HG03442 (cell line): ENCODE data around the gene LRRC4C.
"Not testable (repeated sequence)": the region's sequence is repeated elsewhere in the genome, so short reads cannot be mapped to it uniquely, and the experiment has no call there.

ENCODE experiments used
- ATAC-seq: cut with Tn5 transposase; IDR thresholded peaks from one replicate; pipeline ENCODE4 v1.9.1; 2021; ENCODE audit warnings: mild to moderate bottlenecking, moderate library complexity; ENCODE audit not compliant: unreplicated experiment

Gene LRRC4C

GRCh38 chr11:40921246-40921645, 538.2 kb downstream of the LRRC4C start:
- ATAC-seq = no peak

- ATAC-seq = not testable (repeated sequence)
Observed at GRCh38 chr11:40910774-40911173, 548.7 kb downstream of the LRRC4C start.

GRCh38 chr11:40894501-40894900, 565.0 kb downstream of the LRRC4C start:
- no peak for ATAC-seq

GRCh38 chr11:40885250-40885954, 574.0 kb downstream of the LRRC4C start:
- ATAC-seq = no peak

GRCh38 chr11:40882301-40882700, 577.2 kb downstream of the LRRC4C start:
- ATAC-seq = no peak

GRCh38 chr11:40879911-40880310, 579.5 kb downstream of the LRRC4C start:
- no peak for ATAC-seq

- no peak for ATAC-seq
Observed at GRCh38 chr11:40877981-40878380, 581.5 kb downstream of the LRRC4C start.

GRCh38 chr11:40877256-40877655, 582.2 kb downstream of the LRRC4C start:
- no peak for ATAC-seq

GRCh38 chr11:40867991-40868632, 591.3 kb downstream of the LRRC4C start:
- no peak for ATAC-seq

- ATAC-seq = not testable (repeated sequence)
Observed at GRCh38 chr11:40857754-40858153, 601.7 kb downstream of the LRRC4C start.

GRCh38 chr11:40842750-40843339, 616.6 kb downstream of the LRRC4C start:
- ATAC-seq = no peak

- no peak for ATAC-seq
Observed at GRCh38 chr11:40841231-40841630, 618.2 kb downstream of the LRRC4C start.

- ATAC-seq = no peak
Observed at GRCh38 chr11:40838181-40838683, 621.2 kb downstream of the LRRC4C start.

GRCh38 chr11:40827116-40827515, 632.3 kb downstream of the LRRC4C start:
- no peak for ATAC-seq

- ATAC-seq = no peak
Observed at GRCh38 chr11:40826601-40827000, 632.9 kb downstream of the LRRC4C start.

- no peak for ATAC-seq
Observed at GRCh38 chr11:40825201-40825834, 634.1 kb downstream of the LRRC4C start.

- ATAC-seq = no peak
Observed at GRCh38 chr11:40819230-40819629, 640.2 kb downstream of the LRRC4C start.

- no peak for ATAC-seq
Observed at GRCh38 chr11:40816976-40817375, 642.5 kb downstream of the LRRC4C start.

GRCh38 chr11:40797981-40798380, 661.5 kb downstream of the LRRC4C start:
- ATAC-seq = no peak

GRCh38 chr11:40787224-40787623, 672.2 kb downstream of the LRRC4C start:
- ATAC-seq = no peak

- no peak for ATAC-seq
Observed at GRCh38 chr11:40763046-40763445, 696.4 kb downstream of the LRRC4C start.

GRCh38 chr11:40759341-40759740, 700.1 kb downstream of the LRRC4C start:
- ATAC-seq = no peak
